H9 (cell line): Measurements from ENCODE around the gene ZNF280C. TPM values are rescaled to one million over a fixed set of nuclear protein-coding genes. Genes with fewer than 3 reads are reported as not detected.
A peak's percentile ranks its signal among the peaks of the same experiment; 100 is the strongest.

ENCODE experiments used
- DNase-seq: peaks from one replicate; pipeline ENCODE4 v3.0.0-alpha.2; 2017
- H2AFZ ChIP-seq: one replicate; pipeline ENCODE4 v1.6.1; 2013; ENCODE audit warnings: mild to moderate bottlenecking, low read length, control low read depth, moderate library complexity
- H2AK5ac ChIP-seq: 2 replicates; pipeline ENCODE4 v1.6.1; 2013; ENCODE audit warnings: low read length, control low read depth, mixed read lengths; ENCODE audit not compliant: insufficient read length
- H2BK120ac ChIP-seq: one replicate; pipeline ENCODE4 v1.6.1; 2013; ENCODE audit warnings: low read depth, mild to moderate bottlenecking, low read length, control low read depth, inconsistent platforms; ENCODE audit not compliant: poor library complexity, severe bottlenecking
- H2BK12ac ChIP-seq: 2 replicates; pipeline ENCODE4 v1.6.1; 2013; ENCODE audit warnings: low read length, control low read depth, mixed read lengths, low read depth; ENCODE audit not compliant: insufficient read length
- H2BK15ac ChIP-seq: 2 replicates; pipeline ENCODE4 v1.6.1; 2013; ENCODE audit warnings: low read depth, low read length, control low read depth
- H2BK20ac ChIP-seq: one replicate; pipeline ENCODE4 v1.6.1; 2013; ENCODE audit warnings: low read depth, mild to moderate bottlenecking, low read length, control low read depth, inconsistent platforms; ENCODE audit not compliant: poor library complexity, severe bottlenecking
- H2BK5ac ChIP-seq: 2 replicates; pipeline ENCODE4 v1.6.1; 2013; ENCODE audit warnings: low read length, control low read depth, mixed read lengths; ENCODE audit not compliant: insufficient read length
- H3K14ac ChIP-seq: 2 replicates; pipeline ENCODE4 v1.6.1; 2013; ENCODE audit warnings: low read length, control low read depth; ENCODE audit not compliant: insufficient read depth
- H3K18ac ChIP-seq: 2 replicates; pipeline ENCODE4 v1.6.1; 2013; ENCODE audit warnings: low read depth, mild to moderate bottlenecking, mixed read lengths, low read length, control low read depth; ENCODE audit not compliant: insufficient read length
- H3K23ac ChIP-seq: 2 replicates; pipeline ENCODE4 v1.6.1; 2013; ENCODE audit warnings: low read length, control low read depth, mixed read lengths, low read depth; ENCODE audit not compliant: insufficient read length
- H3K23me2 ChIP-seq: 2 replicates; pipeline ENCODE4 v1.6.1; 2013; ENCODE audit warnings: low read depth, mild to moderate bottlenecking, mixed read lengths, low read length, control low read depth; ENCODE audit not compliant: insufficient read length, poor library complexity, severe bottlenecking
- H3K27ac ChIP-seq: 2 replicates; pipeline ENCODE4 v1.5.1; 2013; ENCODE audit warnings: low read length, control low read depth, mixed read lengths, low read depth; ENCODE audit not compliant: insufficient read length
- H3K27me3 ChIP-seq: 2 replicates; pipeline ENCODE4 v1.6.1; 2013; ENCODE audit warnings: low read length, control low read depth, inconsistent platforms; ENCODE audit not compliant: insufficient read depth
- H3K4ac ChIP-seq: 2 replicates; pipeline ENCODE4 v1.6.1; 2013; ENCODE audit warnings: low read depth, mild to moderate bottlenecking, control low read depth, inconsistent platforms, low read length, moderate library complexity
- H3K4me1 ChIP-seq: 2 replicates; pipeline ENCODE4 v1.6.1; 2013; ENCODE audit warnings: low read length, control low read depth, inconsistent platforms; ENCODE audit not compliant: insufficient read depth
- H3K4me2 ChIP-seq: 2 replicates; pipeline ENCODE4 v1.6.1; 2013; ENCODE audit warnings: low read length, control low read depth, mixed read lengths; ENCODE audit not compliant: insufficient read length, insufficient read depth
- H3K56ac ChIP-seq: 2 replicates; pipeline ENCODE4 v1.6.1; 2013; ENCODE audit warnings: low read depth, mild to moderate bottlenecking, mixed read lengths, low read length, control low read depth; ENCODE audit not compliant: insufficient read length
- H3K79me1 ChIP-seq: 2 replicates; pipeline ENCODE4 v1.6.1; 2013; ENCODE audit warnings: low read depth, mild to moderate bottlenecking, moderate library complexity, low read length, control low read depth, inconsistent platforms; ENCODE audit not compliant: insufficient read depth, poor library complexity, severe bottlenecking
- H3K79me2 ChIP-seq: 2 replicates; pipeline ENCODE4 v1.6.1; 2013; ENCODE audit warnings: low read length, control low read depth, inconsistent platforms; ENCODE audit not compliant: insufficient read depth
- H3K9ac ChIP-seq: 2 replicates; pipeline ENCODE4 v1.6.1; 2013; ENCODE audit warnings: low read length, control low read depth, mixed read lengths; ENCODE audit not compliant: insufficient read length; ENCODE audit errors: extremely low read depth
- H3K9me3 ChIP-seq: one replicate; pipeline ENCODE4 v1.6.1; 2013; ENCODE audit warnings: low read depth, low read length, inconsistent platforms; ENCODE audit not compliant: control insufficient read depth
- H3T11ph ChIP-seq: one replicate; pipeline ENCODE4 v1.6.1; 2013; ENCODE audit warnings: mild to moderate bottlenecking, low read length, control low read depth, inconsistent platforms
- H4K20me1 ChIP-seq: one replicate; pipeline ENCODE4 v1.6.1; 2013; ENCODE audit not compliant: control insufficient read depth, insufficient read length, insufficient read depth
- H4K5ac ChIP-seq: 2 replicates; pipeline ENCODE4 v1.6.1; 2013; ENCODE audit warnings: low read depth, mild to moderate bottlenecking, mixed read lengths, low read length, control low read depth; ENCODE audit not compliant: insufficient read length
- H4K8ac ChIP-seq: replicated peaks from 2 replicates; pipeline ENCODE4 v1.6.1; 2013; ENCODE audit warnings: low read length, control low read depth, mixed read lengths, low read depth; ENCODE audit not compliant: insufficient read length
- H4K91ac ChIP-seq: 2 replicates; pipeline ENCODE4 v1.6.1; 2013; ENCODE audit warnings: low read depth, mild to moderate bottlenecking, moderate library complexity, mixed read lengths, low read length, control low read depth; ENCODE audit not compliant: insufficient read length
- H3K27ac Mint-ChIP-seq, 3 experiments: 2 replicates in 2 of 3; 3 replicates in 1 of 3; pipeline ENCODE4 v1.8.0; 2020 to 2021; ENCODE audit warnings: mixed read lengths in 3 of 3, mild to moderate bottlenecking in 1 of 3, moderate library complexity in 1 of 3
- H3K27me3 Mint-ChIP-seq: 2 replicates; pipeline ENCODE4 v1.8.0; 2021; ENCODE audit warnings: low read depth, mild to moderate bottlenecking, moderate library complexity, mixed read lengths
- H3K36me3 Mint-ChIP-seq, 3 experiments: 2 replicates in 2 of 3; 3 replicates in 1 of 3; pipeline ENCODE4 v1.8.0; 2020 to 2021; ENCODE audit warnings: low read depth in 3 of 3, mixed read lengths in 3 of 3; ENCODE audit not compliant: insufficient read depth in 1 of 3
- H3K4me1 Mint-ChIP-seq, 2 experiments: 2 replicates each; pipeline ENCODE4 v1.8.0; 2020; ENCODE audit warnings: mixed read lengths in 2 of 2
- H3K4me3 Mint-ChIP-seq, 2 experiments: 2 replicates in 1 of 2; 3 replicates in 1 of 2; pipeline ENCODE4 v1.8.0; 2020 to 2021; ENCODE audit warnings: mild to moderate bottlenecking in 2 of 2, mixed read lengths in 2 of 2, moderate library complexity in 1 of 2
- H3K9me3 Mint-ChIP-seq, 2 experiments: 2 replicates in 1 of 2; 3 replicates in 1 of 2; pipeline ENCODE4 v1.8.0; 2020; ENCODE audit warnings: mild to moderate bottlenecking in 2 of 2, mixed read lengths in 2 of 2, moderate library complexity in 1 of 2
- WGBS: extraction: QIAGEN DNeasy Blood & Tissue Kit; methylation state at CpG from one replicate; pipeline ENCODE4 v1.1.7; 2013; ENCODE audit warnings: missing lambda C conversion rate, low lambda C conversion rate, mixed read lengths; ENCODE audit not compliant: insufficient read length; ENCODE audit errors: extremely low coverage; 5-methylcytosine and 5-hydroxymethylcytosine counted together
- total RNA-seq: library from RNA; stranded (reverse); gene quantifications from 2 replicates; pipeline ENCODE4 v1.2.1, GENCODE V29; 2021
- TF ChIP-seq, protein P1 (sequence below): fragments of 200-600 bp; sonication (generic); conservative IDR thresholded peaks from 3 replicates; pipeline ENCODE4 v1.8.0; 2021; ENCODE audit warnings: antibody characterized with exemption, mild to moderate bottlenecking

ZNF280C gene
- total RNA-seq, 1 experiment from 2014 or later = 6.6 TPM

DNA sequence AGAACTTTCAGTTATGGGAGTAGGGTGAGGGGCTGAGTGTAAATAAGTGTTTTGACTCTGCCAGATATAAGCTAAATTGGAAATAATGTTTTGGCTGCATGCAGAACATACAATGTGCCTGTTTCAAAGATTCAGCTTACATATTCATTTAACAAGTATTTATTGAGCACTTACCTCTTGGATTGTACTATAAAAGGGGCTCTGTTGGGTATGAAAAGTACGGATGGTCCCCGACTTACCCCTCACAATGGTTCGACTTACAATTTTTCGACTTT is 102.3 kb downstream of the ZNF280C start:
- Histone ChIP-seq H3K4me2 (peak overlapping the region; percentile 94), H3T11ph (no peak overlapping the region), H2AFZ (no peak overlapping the region), H4K5ac (no peak overlapping the region), H3K79me1 (no peaks in the 10 kb centered on the region), H3K14ac (no peak overlapping the region), H2BK5ac (no peak overlapping the region), H2BK20ac (no peak overlapping the region), H3K4ac (no peak overlapping the region), H2BK120ac (no peak overlapping the region), H4K8ac (no peak overlapping the region), H3K23me2 (peaks cover 3% of the 10 kb centered on the region), H3K18ac (no peak overlapping the region), H4K91ac (no peak overlapping the region), H2AK5ac (no peak overlapping the region), H3K27me3 (no peaks in the 10 kb centered on the region), H2BK12ac (no peak overlapping the region), H3K23ac (no peak overlapping the region), H4K20me1 (no peaks in the 10 kb centered on the region), H3K9ac (no peak overlapping the region), H3K79me2 (peaks cover 4% of the 10 kb centered on the region; the same call in 1 of the 2 replicates), H3K9me3 (peaks cover 13% of the 10 kb centered on the region), H3K56ac (no peak overlapping the region), H3K27ac (no peak overlapping the region), H2BK15ac (no peak overlapping the region), H3K4me1 (no peaks in the 10 kb centered on the region)
- H3K27ac Mint-ChIP-seq = peak overlapping the region in 1 of 3 experiments; percentile 97; a peak in 1 of 7 replicates
- DNase-seq = no peak
- TF ChIP-seq, protein P1, sequence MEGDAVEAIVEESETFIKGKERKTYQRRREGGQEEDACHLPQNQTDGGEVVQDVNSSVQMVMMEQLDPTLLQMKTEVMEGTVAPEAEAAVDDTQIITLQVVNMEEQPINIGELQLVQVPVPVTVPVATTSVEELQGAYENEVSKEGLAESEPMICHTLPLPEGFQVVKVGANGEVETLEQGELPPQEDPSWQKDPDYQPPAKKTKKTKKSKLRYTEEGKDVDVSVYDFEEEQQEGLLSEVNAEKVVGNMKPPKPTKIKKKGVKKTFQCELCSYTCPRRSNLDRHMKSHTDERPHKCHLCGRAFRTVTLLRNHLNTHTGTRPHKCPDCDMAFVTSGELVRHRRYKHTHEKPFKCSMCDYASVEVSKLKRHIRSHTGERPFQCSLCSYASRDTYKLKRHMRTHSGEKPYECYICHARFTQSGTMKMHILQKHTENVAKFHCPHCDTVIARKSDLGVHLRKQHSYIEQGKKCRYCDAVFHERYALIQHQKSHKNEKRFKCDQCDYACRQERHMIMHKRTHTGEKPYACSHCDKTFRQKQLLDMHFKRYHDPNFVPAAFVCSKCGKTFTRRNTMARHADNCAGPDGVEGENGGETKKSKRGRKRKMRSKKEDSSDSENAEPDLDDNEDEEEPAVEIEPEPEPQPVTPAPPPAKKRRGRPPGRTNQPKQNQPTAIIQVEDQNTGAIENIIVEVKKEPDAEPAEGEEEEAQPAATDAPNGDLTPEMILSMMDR = no peak
- H3K36me3 Mint-ChIP-seq = peaks cover 0 to 1% (median 1%) of the 10 kb centered on the region in 3 experiments; a peak in 3 of 7 replicates
- H3K27me3 Mint-ChIP-seq = no peaks in the 10 kb centered on the region; the same call in 1 of the 2 replicates
- peaks cover 9 to 14% of the 10 kb centered on the region in 2 experiments; a peak in 3 of 4 replicates for H3K4me1 Mint-ChIP-seq
- H3K4me3 Mint-ChIP-seq = peak overlapping the region; percentile 92 to 93
- no CpG with 5 or more reads among the region's 4 CpGs for WGBS
- peaks cover 0 to 61% of the 10 kb centered on the region in 2 experiments; a peak in 4 of 5 replicates for H3K9me3 Mint-ChIP-seq
